PC-3 (cell line): ENCODE measurements around the gene PDCD5.

Experiments used
- CTCF ChIP-seq: fragments of 300-600 bp; sonication (generic); conservative IDR thresholded peaks from 2 replicates; pipeline ENCODE4 v1.5.1; 2017; ENCODE audit warnings: antibody characterized with exemption, low read depth, mild to moderate bottlenecking, low read length
- EZH2phosphoT487 ChIP-seq: fragments of 300-600 bp; sonication (generic); IDR thresholded peaks from 2 replicates; pipeline ENCODE4 v1.6.1; 2018; ENCODE audit warnings: mild to moderate bottlenecking, antibody characterized with exemption, low read length, borderline replicate concordance

- TF ChIP-seq CTCF = no peak
- no peak for TF ChIP-seq EZH2phosphoT487
Observed at GRCh38 chr19:32599258-32599657, 18.3 kb downstream of the PDCD5 start.
